NCI-H2227 treated with DMSO at 0.1 percent for 48 hours (cell line): ENCODE measurements around the gene TATDN3.
"Not testable (repeated sequence)": the region's sequence is repeated elsewhere in the genome, so short reads cannot be mapped to it uniquely, and the experiment has no call there.

Source experiments
- DNase-seq: peaks from one replicate; lab custom pipeline; 2025; lab: John Stamatoyannopoulos, UW

Gene TATDN3

GRCh38 chr1:212828395-212828794 lies 36.7 kb downstream of the TATDN3 start:
- no peak for DNase-seq

- not testable (repeated sequence) for DNase-seq
These were observed 41.8 kb downstream of the TATDN3 start for GRCh38 chr1:212833211-212834207.

GRCh38 chr1:212838145-212838544 lies 46.5 kb downstream of the TATDN3 start:
- DNase-seq = no peak

GRCh38 chr1:212844521-212844920 lies 52.8 kb downstream of the TATDN3 start:
- not testable (repeated sequence) for DNase-seq

- no peak for DNase-seq
These were observed 55.9 kb downstream of the TATDN3 start, which contains the start of gene SPATA45 for GRCh38 chr1:212847549-212847948. Gene SPATA45 (minus strand): TSS chr1:212847649. CDS start chr1:212836149, 11,500 bp downstream.

GRCh38 chr1:212852105-212852688 lies 60.5 kb downstream of the TATDN3 start:
- no peak for DNase-seq

- DNase-seq = no peak
These were observed 62.0 kb downstream of the TATDN3 start for GRCh38 chr1:212853658-212854057.

- DNase-seq = no peak
These were observed 65.1 kb downstream of the TATDN3 start for GRCh38 chr1:212856755-212857154.

GRCh38 chr1:212857992-212858460 lies 66.3 kb downstream of the TATDN3 start, which contains the start of gene FLVCR1:
Gene FLVCR1 (plus strand): TSS chr1:212858275. CDS start chr1:212858453, 178 bp downstream.
- DNase-seq = peak; percentile 93

GRCh38 chr1:212858461-212859265 lies 67.0 kb downstream of the TATDN3 start:
- DNase-seq = peak; percentile 75

GRCh38 chr1:212860713-212861581 lies 69.3 kb downstream of the TATDN3 start:
- DNase-seq = no peak

- no peak for DNase-seq
These were observed 70.5 kb downstream of the TATDN3 start for GRCh38 chr1:212862111-212862690.

GRCh38 chr1:212863345-212863744 lies 71.7 kb downstream of the TATDN3 start:
- DNase-seq = not testable (repeated sequence)

GRCh38 chr1:212864201-212864600 lies 72.5 kb downstream of the TATDN3 start:
- DNase-seq = no peak
